ENCODE data around the gene PLEKHA4. TPM values are rescaled to one million over a fixed set of nuclear protein-coding genes. Genes with fewer than 3 reads are reported as not detected.

The PLEKHA4 gene
- total and polyA plus RNA-seq, 10 of the 15 experiments (the other 5 are each of a cell fraction or from before 2014, with no cell fraction given) = 0.13 to 10.0 (median 6.4) TPM; not detected in 1

- intact Hi-C loops (cut with micrococcal nuclease; ENCODE audit: unreplicated experiment) (no loop called here), in situ Hi-C loops (cut with MboI) (no loop called here)
- no peaks in the 10 kb centered on the region for H4K20me1 ChIP-seq (ENCODE audit: control insufficient read depth, insufficient read depth)
- H3K27me3 ChIP-seq (replicated peaks in 1 of 2; ENCODE audit: control insufficient read depth in 2 of 2, insufficient read depth in 2 of 2, low read length in 1 of 2) = no peaks in the 10 kb centered on the region
- DNase-seq (ENCODE audit: low read depth, low spot score) = peak; percentile 97
- POLR2A ChIA-PET = interaction anchor here (0.5 to 6.7 kb wide), 20 partner anchors 9 to 331 kb away, joined by 3 to 64 read pairs (median 5); partner anchors contain the start of genes FTL, GYS1, HSD17B14 and RUVBL2
- H2AFZ ChIP-seq (ENCODE audit: control insufficient read depth, low read depth, low read length) = 0 out of 2 replicates have a peak within 1 kb of the TSS, but pooled peaks have one; percentile 4
- peaks cover 20% of the 10 kb centered on the region for H3K4me1 ChIP-seq (ENCODE audit: control insufficient read depth, insufficient read depth, low read length)
- SMC1A ChIA-PET (ENCODE audit: uncharacterized antibody, unreplicated experiment) = interaction anchor here (0.9 to 4.0 kb wide), 5 partner anchors 14 to 94 kb away, joined by 4 to 28 read pairs (median 16); partner anchors contain the start of genes FTL and NUCB1
- 2% methylated on average over 49 of the region's 53 CpGs for WGBS (ENCODE audit: insufficient coverage, insufficient replicate concordance, low lambda C conversion rate, missing lambda C conversion rate)
- RAD21 ChIA-PET (ENCODE audit: unreplicated experiment) = interaction anchor here (0.6 to 5.0 kb wide), 10 partner anchors 28 to 121 kb away, joined by 3 to 26 read pairs (median 4); partner anchors contain the start of genes FTL, GYS1 and RUVBL2
- peaks cover 1 to 4% of the 10 kb centered on the region in 2 experiments; a peak in 2 of 4 replicates for H3K36me3 ChIP-seq (ENCODE audit: control insufficient read depth in 2 of 2, insufficient read depth in 2 of 2, low read length in 1 of 2)
- peak within 1 kb of the TSS; percentile 98 for H3K4me2 ChIP-seq (ENCODE audit: control insufficient read depth, insufficient read depth)
- CTCF ChIA-PET = interaction anchor here (0.9 to 3.6 kb wide), 8 partner anchors 28 to 121 kb away, joined by 3 to 22 read pairs (median 4); partner anchors contain the start of genes GYS1, NUCB1 and RUVBL2
- peak; percentile 97 for FAIRE-seq
- peaks cover 46% of the 10 kb centered on the region for H3K79me2 ChIP-seq (ENCODE audit: control insufficient read depth, insufficient read depth, low read length)
- peak; percentile 39 for ATAC-seq
- TSS peak; percentile 71 for BruUV-seq (replicated peaks)
- H3K9ac ChIP-seq (ENCODE audit: control insufficient read depth, insufficient read depth, low read length) = peak within 1 kb of the TSS; percentile 99
- peak within 1 kb of the TSS; percentile 100 for H3K4me3 ChIP-seq
- peak within 1 kb of the TSS; percentile 94 for H3K27ac ChIP-seq (ENCODE audit: control insufficient read depth, insufficient read depth)
- H3K9me3 ChIP-seq (replicated peaks; ENCODE audit: control insufficient read depth, insufficient read depth, low read length) = no peaks in the 10 kb centered on the region
- TF ChIP-seq ZNF384 (IDR thresholded peaks at IDR 0.05; ENCODE audit: borderline replicate concordance, low read depth, low read length) (no peak), PBX3 (IDR thresholded peaks at IDR 0.05; ENCODE audit: insufficient replicate concordance, low read depth, low read length) (peak; percentile 92), POU2F2 (IDR thresholded peaks at IDR 0.05; ENCODE audit: borderline replicate concordance, low read depth, low read length) (peak; percentile 99), IRF4 (IDR thresholded peaks at IDR 0.05; ENCODE audit: low read depth, low read length) (peak; percentile 53; the same call in 1 of the 2 replicates), POLR2AphosphoS5 (IDR thresholded peaks at IDR 0.05; ENCODE audit: low read length) (peak; percentile 100), CUX1 (IDR thresholded peaks at IDR 0.05; ENCODE audit: insufficient replicate concordance, low read depth, low read length) (no peak), TCF3 (IDR thresholded peaks at IDR 0.05; ENCODE audit: borderline replicate concordance, insufficient read depth, low read depth, low read length) (peak; percentile 90; the same call in 1 of the 2 replicates), E2F4 (IDR thresholded peaks at IDR 0.05; ENCODE audit: low read depth, low read length) (no peak), NFXL1 (IDR thresholded peaks at IDR 0.05; ENCODE audit: borderline replicate concordance) (no peak), HDAC6 (IDR thresholded peaks at IDR 0.05; ENCODE audit: unreplicated experiment) (peak; percentile 93), IRF3 (IDR thresholded peaks at IDR 0.05) (no peak), MXI1 (IDR thresholded peaks at IDR 0.05; ENCODE audit: low read depth, low read length) (no peak; the same call in 1 of the 2 replicates)
Observed at GRCh38 chr19:48872182-48872883, 3.9 kb upstream of the PLEKHA4 start, which contains the start of gene PPP1R15A. Gene PPP1R15A, plus strand, starts transcription at chr19:48872421. Its CDS starts 813 bp downstream, at chr19:48873234.
